ENCODE measurements around the gene ADAM12.
"Not testable (repeated sequence)": the region's sequence is repeated elsewhere in the genome, so short reads cannot be mapped to it uniquely, and the experiment has no call there.

ADAM12 gene

GRCh38 chr10:126255313-126255712 is 133.0 kb downstream of the ADAM12 start:
- no peak for DNase-seq

DNA sequence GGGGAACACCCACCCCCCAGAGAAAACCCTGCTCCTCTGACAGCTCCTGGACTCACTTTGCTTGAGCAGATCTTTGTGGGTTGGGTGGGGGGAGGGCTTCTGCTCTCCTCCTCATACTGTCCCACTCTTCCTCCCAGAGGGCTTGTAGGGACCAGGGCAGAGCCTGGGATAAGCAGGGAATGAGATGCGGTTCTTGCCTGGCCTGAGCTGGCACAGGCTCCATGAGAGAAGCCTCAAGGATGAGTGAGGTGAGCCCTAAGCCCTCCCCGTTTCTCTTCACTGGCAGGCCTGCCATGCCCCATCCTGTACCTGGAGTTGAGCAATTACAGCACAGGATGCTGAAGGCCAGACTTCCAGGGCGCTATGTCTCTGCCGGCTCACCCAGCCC is 134.7 kb downstream of the ADAM12 start:
- DNase-seq = no peak

DNA sequence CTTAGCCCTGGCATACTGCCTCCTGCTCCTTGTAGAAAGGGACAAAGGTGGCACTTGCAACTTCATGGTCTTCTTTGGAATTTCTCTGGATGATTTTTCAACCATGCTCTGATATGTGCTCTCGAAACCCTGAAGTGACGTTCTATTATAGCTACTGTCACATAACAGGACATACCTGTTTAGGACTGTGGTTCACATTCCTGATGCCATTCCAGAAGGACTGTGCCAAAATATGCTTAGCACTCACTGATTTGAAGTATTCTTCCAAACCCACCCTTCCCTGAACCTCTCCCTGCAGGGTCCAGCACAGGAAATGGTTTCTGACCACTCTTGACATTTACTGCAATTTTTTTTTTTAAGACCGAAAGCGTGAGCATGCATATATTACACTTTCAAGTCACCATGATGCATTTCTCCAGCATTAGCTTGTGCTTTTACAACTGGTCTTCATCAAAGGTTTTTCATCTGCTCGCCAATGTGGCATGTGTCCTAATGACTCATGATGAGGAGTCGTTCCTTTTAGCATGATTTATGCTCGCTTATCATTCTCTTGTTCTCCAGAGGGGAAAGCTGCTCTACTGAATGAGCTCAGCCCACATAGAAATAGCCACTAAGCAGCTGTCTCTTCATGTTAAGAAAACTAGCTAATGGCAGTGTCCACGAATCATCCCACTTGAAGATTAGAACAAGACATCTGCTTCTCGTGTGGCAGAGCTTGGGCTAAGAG is 135.2 kb downstream of the ADAM12 start:
- no peak for DNase-seq

GRCh38 chr10:126251778-126252407 is 136.4 kb downstream of the ADAM12 start:
- no peak for DNase-seq

GRCh38 chr10:126250527-126251310 is 137.6 kb downstream of the ADAM12 start:
- DNase-seq = no peak

GRCh38 chr10:126250045-126250444 is 138.2 kb downstream of the ADAM12 start:
- no peak for DNase-seq

- DNase-seq = no peak
Measured at GRCh38 chr10:126247446-126247975, 140.8 kb downstream of the ADAM12 start.

DNA sequence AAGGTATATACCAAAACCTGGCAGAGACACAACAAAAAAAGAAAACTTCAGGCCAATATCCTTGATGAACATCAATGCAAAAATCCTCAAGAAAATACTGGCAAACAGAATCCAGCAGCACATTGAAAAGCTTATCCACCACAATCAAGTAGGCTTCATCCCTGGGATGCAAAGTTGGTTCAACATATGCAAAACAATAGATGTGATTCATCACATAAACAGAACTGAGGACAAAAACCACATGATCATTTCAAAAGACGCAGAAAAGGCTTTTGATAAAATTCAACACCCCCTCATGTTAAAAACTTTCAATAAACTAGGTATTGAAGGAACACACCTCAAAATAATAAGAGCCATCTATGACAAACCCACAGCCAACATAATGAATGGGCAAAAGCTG is 141.9 kb downstream of the ADAM12 start:
- DNase-seq = not testable (repeated sequence)

GRCh38 chr10:126245501-126245900 is 142.8 kb downstream of the ADAM12 start:
- no peak for DNase-seq

- DNase-seq = no peak
Measured at GRCh38 chr10:126243971-126244370, 144.3 kb downstream of the ADAM12 start.

DNA sequence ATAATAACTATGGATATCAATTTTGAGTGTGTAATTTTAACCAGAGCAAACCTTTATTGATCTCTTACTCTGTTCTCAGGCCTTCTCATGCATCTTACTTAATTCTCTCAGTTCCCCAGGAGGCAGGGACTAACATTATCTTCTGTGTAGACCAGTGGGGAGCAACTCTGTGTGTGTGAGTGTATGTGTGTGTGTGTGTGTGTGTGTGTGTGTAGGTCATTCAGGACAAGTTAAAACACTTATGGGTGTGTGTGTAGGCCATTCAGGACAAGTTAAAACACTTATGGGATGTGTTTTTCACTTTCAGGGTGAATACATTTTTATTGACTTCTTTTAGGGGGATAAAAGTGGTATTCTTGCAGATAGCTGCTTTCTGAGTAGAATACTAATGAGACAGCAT is 145.0 kb downstream of the ADAM12 start:
- DNase-seq = no peak

- DNase-seq = no peak
Measured at GRCh38 chr10:126242397-126243260, 145.6 kb downstream of the ADAM12 start.

GRCh38 chr10:126240483-126240882 is 147.8 kb downstream of the ADAM12 start:
- DNase-seq = no peak

DNA sequence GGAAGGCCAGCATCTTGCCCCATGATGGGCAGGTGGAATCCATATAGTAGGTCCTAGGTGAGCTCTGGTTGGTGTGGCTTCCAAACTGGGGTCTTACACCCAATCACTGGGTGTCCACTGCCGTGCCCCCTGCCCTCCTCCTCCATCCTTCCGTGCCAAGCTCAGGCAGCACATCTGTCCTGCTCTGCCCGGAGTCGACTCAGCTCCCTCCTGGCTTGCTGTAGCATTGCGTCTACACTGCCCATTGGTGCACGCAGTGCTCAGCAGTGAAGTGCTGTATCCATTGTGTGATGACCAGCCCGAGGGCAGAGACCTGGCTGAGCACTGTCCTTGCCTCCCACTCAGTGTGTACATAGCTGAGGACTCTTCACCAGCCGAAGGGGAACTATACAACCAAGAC is 148.4 kb downstream of the ADAM12 start:
- DNase-seq = no peak

DNA sequence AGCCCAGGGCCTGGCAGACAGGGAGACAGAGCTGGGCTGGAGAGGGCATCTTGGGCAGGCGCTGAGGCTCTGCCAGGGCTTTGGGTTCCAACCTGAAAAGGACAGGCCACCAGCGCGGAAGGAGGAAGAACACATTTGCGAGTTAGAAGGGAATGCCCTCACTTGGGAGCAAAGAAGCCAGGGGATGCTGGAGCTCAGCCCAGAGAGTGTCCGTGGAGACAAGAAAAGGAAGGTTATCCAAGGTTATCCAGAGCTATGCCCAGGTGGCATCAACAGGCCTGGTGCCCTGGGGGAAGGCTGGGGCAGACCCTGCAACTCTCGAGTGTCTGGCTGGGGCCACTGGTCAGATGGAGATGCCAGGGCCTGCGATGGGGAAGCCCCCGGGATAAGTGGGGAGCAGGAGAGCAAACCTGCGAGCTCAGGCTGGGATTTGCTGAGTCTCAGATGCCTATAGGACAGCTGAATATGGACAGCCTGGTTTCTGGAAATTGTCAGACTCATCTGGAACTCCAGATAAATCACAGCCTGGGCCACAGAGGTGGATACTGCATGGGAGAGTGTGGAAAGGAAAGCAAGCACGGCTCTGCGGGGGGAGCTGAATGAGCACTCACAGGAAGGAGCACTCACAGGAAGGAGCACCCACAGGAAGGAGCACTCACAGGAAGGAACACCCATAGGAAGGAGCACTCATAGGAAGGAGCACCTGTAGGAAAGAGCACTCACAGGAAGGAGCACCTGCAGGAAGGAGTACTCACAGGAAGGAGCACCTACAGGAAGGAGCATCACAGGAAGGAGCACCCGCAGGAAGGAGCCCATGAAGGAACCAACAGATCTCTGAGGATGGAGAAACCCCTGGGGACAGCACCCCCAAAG is 152.1 kb downstream of the ADAM12 start:
- no peak for DNase-seq

DNA sequence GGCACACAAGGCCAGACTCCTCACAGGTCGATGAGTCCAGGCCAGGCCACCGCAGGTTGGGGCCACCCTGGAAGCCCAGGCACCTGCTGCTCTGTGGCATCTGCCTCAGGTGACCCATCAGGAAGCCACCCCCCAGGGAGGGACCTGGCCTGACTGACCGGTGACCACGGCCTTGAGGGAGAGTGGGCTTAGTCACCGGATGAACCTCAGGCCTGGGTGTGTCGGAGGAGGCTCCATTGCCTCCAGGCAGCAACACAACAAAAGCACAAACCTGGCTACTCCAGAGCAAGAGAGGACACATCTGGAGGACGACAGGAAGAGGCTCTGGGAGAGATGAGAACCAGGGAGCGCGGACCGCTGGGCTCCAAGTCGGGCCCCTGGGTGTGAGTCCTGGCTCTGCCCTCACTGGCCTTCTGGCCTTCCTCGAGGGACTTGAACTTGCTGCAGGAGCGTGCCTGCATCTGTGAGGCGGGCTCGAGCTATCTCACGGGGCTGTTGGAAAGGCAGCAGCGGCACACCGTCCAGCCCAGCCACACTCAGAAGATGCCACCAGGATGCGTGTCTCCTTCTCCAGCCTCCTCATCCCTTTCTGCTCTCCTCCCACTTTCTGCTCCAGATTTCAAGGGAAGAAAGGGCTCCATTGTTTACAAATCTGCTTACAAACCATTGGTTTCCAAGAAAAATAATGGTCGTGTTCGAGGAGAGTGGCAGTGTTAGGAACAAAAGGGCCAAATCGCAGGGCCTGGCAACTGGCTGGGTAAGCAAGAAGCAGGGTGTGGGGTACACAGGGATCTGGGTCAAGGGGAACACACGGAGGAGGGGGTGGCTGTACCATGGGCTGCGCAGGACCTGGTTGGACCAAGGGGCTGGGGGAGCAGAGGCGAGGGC is 152.9 kb downstream of the ADAM12 start:
- DNase-seq = no peak

DNA sequence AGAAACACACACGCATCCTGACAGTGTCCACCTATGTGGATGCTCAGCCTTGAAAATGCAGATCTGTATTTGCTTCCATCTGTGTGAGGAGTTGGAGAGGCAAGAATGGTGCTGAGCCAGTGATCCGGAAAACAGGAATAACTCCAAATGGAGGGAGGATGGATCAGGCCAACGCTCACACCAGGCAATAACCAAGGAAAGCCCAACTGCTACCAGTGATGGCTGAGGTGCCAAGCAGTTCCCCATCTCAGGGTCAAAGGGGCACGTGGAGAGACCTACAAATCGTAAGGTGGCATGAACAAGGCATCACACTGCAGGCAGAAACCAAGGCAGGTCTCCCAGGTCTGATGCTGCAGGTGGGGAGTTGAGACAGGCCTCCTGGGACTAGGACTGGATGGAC is 153.6 kb downstream of the ADAM12 start:
- no peak for DNase-seq

DNA sequence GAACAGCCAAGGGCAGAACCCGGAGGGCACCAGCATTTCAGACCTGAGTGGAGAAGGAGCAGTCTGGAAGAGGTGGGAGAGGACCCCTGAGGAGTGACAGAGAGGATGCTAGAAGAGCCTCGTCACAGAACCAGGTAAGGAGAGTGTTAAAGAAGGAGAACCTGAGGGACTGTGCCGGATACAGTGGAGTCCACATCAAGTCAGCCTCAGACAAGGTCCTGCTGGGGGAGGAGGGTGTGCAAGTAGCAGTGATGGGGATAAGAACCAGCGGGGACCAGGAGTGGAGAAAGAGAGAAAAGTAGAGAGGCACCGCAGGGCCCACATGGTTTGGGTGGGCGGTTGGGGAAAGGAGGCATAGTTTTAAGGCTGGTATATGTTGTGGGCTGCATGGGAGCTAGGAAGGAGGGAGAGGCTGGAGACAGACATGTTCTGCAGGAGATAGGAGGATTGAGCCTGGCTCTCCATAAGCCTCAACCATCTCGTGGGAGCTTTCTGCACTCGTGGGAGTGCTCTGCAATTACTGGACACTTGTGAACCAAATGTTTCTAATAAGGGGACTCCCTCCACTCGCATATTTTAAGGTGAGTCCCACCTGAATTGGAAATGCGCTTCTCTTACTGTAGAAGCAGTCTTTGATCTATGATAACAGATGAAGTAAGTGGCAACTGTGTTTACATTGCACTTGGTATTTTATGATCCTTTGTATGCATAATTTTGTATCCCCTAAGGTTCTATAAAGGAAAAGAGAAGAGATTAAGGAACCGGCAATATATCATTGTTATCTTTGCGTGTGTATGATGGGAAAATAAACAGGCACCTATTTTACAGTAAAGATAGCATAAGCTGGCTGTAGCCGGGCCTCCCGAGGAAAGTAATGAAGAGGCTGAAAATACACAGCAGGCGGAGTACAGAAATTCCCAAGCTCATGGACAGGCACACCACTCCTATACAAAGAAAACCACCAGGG is 154.8 kb downstream of the ADAM12 start:
- DNase-seq = no peak

- DNase-seq = no peak
Measured at GRCh38 chr10:126230587-126230986, 157.7 kb downstream of the ADAM12 start.
